HEK293 (cell line): ENCODE data around the gene FGD6.

Experiments
- CTCF ChIA-PET: fragments of 350-600 bp; formaldehyde crosslinking; extraction: SDS; loops from one replicate; lab custom pipeline; 2021; ENCODE audit warnings: antibody characterized with exemption; lab: Yijun Ruan, JAX
- POLR2A ChIA-PET: fragments of 300-600 bp; formaldehyde crosslinking; extraction: SDS; loops from one replicate; lab custom pipeline; 2020; ENCODE audit warnings: antibody characterized with exemption, inconsistent platforms; lab: Yijun Ruan, JAX
- H3K27ac ChIP-seq: fragments of 200-500 bp; sonication (Bioruptor generic); 2 replicates; pipeline ENCODE4 v1.5.1; 2014; ENCODE audit warnings: low read depth, low read length, control low read depth, inconsistent platforms; ENCODE audit errors: extremely low read depth
- H3K36me3 ChIP-seq, 2 experiments: fragments of 200-500 bp in 1 of 2; sonication (Bioruptor generic) in 1 of 2; 1 replicate in 1 of 2; 2 replicates in 1 of 2; pipeline ENCODE4 v1.5.1; 2014 to 2017; ENCODE audit warnings: inconsistent platforms in 2 of 2, low read length in 2 of 2; ENCODE audit not compliant: control insufficient read depth in 2 of 2, insufficient read depth in 1 of 2
- H3K4me1 ChIP-seq: fragments of 200-500 bp; sonication (Bioruptor generic); 2 replicates; pipeline ENCODE4 v1.5.1; 2014; ENCODE audit warnings: mild to moderate bottlenecking, low read length, inconsistent platforms; ENCODE audit not compliant: control insufficient read depth, insufficient read depth
- H3K4me3 ChIP-seq: 2 replicates; pipeline ENCODE4 v1.5.1; 2011; ENCODE audit warnings: low read depth, mild to moderate bottlenecking, control low read depth, low read length, moderate library complexity
- H3K9me3 ChIP-seq: fragments of 200-500 bp; sonication (Bioruptor generic); 2 replicates; pipeline ENCODE4 v1.5.1; 2014; ENCODE audit warnings: low read depth, low read length, inconsistent platforms; ENCODE audit not compliant: control insufficient read depth, insufficient read depth
- EGR2 ChIP-seq: fragments of 450-650 bp; formaldehyde crosslinking; IDR thresholded peaks from 2 replicates; pipeline ENCODE4 v1.5.1; 2016; ENCODE audit warnings: low read depth, missing biosample characterization, missing genetic modification characterization
- KLF10 ChIP-seq: fragments of 450-650 bp; IDR thresholded peaks from 2 replicates; pipeline ENCODE4 v1.5.1; 2018; ENCODE audit warnings: missing biosample characterization, mild to moderate bottlenecking, missing genetic modification characterization
- MEIS1 ChIP-seq: sonication (generic); formaldehyde crosslinking; IDR thresholded peaks from 2 replicates; pipeline ENCODE4 v1.8.1; 2022; ENCODE audit warnings: missing genetic modification reagents, mild to moderate bottlenecking, borderline replicate concordance
- YY2 ChIP-seq: fragments of 450-650 bp; formaldehyde crosslinking; IDR thresholded peaks from 2 replicates; pipeline ENCODE4 v1.5.1; 2016; ENCODE audit warnings: missing biosample characterization, missing genetic modification characterization
- ZBTB17 ChIP-seq: fragments of 450-650 bp; formaldehyde crosslinking; IDR thresholded peaks from 2 replicates; pipeline ENCODE4 v1.5.1; 2016; ENCODE audit warnings: missing biosample characterization, missing genetic modification characterization
- ZBTB48 ChIP-seq: fragments of 450-650 bp; formaldehyde crosslinking; IDR thresholded peaks from 2 replicates; pipeline ENCODE4 v1.5.1; 2016; ENCODE audit warnings: missing biosample characterization, missing genetic modification characterization
- ZFHX2 ChIP-seq: fragments of 450-650 bp; formaldehyde crosslinking; conservative IDR thresholded peaks from 2 replicates; pipeline ENCODE4 v1.5.1; 2016; ENCODE audit warnings: missing biosample characterization, missing genetic modification characterization
- ZNF114 ChIP-seq: fragments of 450-650 bp; formaldehyde crosslinking; IDR thresholded peaks from 2 replicates; pipeline ENCODE4 v1.5.0; 2017; ENCODE audit warnings: missing biosample characterization, missing genetic modification characterization
- ZNF133 ChIP-seq: fragments of 450-650 bp; formaldehyde crosslinking; IDR thresholded peaks from 2 replicates; pipeline ENCODE4 v1.5.1; 2016; ENCODE audit warnings: missing biosample characterization, missing genetic modification characterization
- ZNF175 ChIP-seq: fragments of 450-650 bp; formaldehyde crosslinking; IDR thresholded peaks from 2 replicates; pipeline ENCODE4 v1.5.1; 2016; ENCODE audit warnings: missing biosample characterization, missing genetic modification characterization
- ZNF48 ChIP-seq: fragments of 450-650 bp; formaldehyde crosslinking; IDR thresholded peaks from 2 replicates; pipeline ENCODE4 v1.5.1; 2016; ENCODE audit warnings: missing biosample characterization, missing genetic modification characterization
- ZNF555 ChIP-seq: fragments of 450-650 bp; formaldehyde crosslinking; conservative IDR thresholded peaks from 2 replicates; pipeline ENCODE4 v1.5.1; 2017; ENCODE audit warnings: missing biosample characterization, mild to moderate bottlenecking, missing genetic modification characterization, inconsistent platforms
- ZNF596 ChIP-seq: fragments of 450-650 bp; IDR thresholded peaks from 2 replicates; pipeline ENCODE4 v1.5.0; 2018; ENCODE audit warnings: missing biosample characterization, mild to moderate bottlenecking, missing genetic modification characterization, moderate library complexity
- ZNF621 ChIP-seq: fragments of 450-650 bp; formaldehyde crosslinking; IDR thresholded peaks from 2 replicates; pipeline ENCODE4 v1.5.1; 2017; ENCODE audit warnings: missing biosample characterization, missing genetic modification characterization
- ZNF629 ChIP-seq: fragments of 450-650 bp; formaldehyde crosslinking; IDR thresholded peaks from 2 replicates; pipeline ENCODE4 v1.5.1; 2017; ENCODE audit warnings: missing biosample characterization, missing genetic modification characterization
- ZNF76 ChIP-seq: fragments of 450-650 bp; formaldehyde crosslinking; IDR thresholded peaks from 2 replicates; pipeline ENCODE4; 2016; ENCODE audit warnings: low read depth, missing biosample characterization, missing genetic modification characterization, borderline replicate concordance
- ZNF792 ChIP-seq: fragments of 450-650 bp; formaldehyde crosslinking; IDR thresholded peaks from 2 replicates; pipeline ENCODE4 v1.5.1; 2016; ENCODE audit warnings: missing biosample characterization, missing genetic modification characterization
- TF ChIP-seq, protein P1 (sequence below): fragments of 450-650 bp; formaldehyde crosslinking; IDR thresholded peaks from 2 replicates; pipeline ENCODE4 v1.5.1; 2016; ENCODE audit warnings: missing biosample characterization, missing genetic modification characterization
- TF ChIP-seq, protein P2 (sequence below): fragments of 450-650 bp; formaldehyde crosslinking; IDR thresholded peaks from 2 replicates; pipeline ENCODE4 v1.5.1; 2016; ENCODE audit warnings: missing biosample characterization, missing genetic modification characterization, borderline replicate concordance
- TF ChIP-seq, protein P3 (sequence below): fragments of 450-650 bp; formaldehyde crosslinking; IDR thresholded peaks from 2 replicates; pipeline ENCODE4 v1.5.1; 2016; ENCODE audit warnings: missing biosample characterization, missing genetic modification characterization, low read depth

FGD6 gene

DNA sequence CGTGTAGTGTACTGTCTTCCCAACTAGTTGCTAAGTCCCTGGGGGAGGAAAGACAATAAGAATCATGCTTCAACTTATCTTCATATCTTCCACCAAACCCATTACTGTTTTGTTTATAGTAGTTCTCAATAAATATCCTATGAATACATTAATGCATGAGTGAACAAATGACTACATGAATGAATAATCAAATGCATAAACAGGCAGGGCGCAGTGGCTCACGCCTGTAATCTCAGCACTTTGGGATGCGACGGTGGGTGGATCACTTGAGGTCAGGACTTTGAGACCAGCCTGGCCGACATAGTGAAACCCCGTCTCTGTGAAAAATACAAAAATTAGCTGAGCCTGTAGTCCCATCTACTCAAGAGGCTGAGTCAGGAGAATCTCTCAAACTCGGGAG, 111.7 kb downstream of the FGD6 start (continued):
- TF ChIP-seq, protein P1, sequence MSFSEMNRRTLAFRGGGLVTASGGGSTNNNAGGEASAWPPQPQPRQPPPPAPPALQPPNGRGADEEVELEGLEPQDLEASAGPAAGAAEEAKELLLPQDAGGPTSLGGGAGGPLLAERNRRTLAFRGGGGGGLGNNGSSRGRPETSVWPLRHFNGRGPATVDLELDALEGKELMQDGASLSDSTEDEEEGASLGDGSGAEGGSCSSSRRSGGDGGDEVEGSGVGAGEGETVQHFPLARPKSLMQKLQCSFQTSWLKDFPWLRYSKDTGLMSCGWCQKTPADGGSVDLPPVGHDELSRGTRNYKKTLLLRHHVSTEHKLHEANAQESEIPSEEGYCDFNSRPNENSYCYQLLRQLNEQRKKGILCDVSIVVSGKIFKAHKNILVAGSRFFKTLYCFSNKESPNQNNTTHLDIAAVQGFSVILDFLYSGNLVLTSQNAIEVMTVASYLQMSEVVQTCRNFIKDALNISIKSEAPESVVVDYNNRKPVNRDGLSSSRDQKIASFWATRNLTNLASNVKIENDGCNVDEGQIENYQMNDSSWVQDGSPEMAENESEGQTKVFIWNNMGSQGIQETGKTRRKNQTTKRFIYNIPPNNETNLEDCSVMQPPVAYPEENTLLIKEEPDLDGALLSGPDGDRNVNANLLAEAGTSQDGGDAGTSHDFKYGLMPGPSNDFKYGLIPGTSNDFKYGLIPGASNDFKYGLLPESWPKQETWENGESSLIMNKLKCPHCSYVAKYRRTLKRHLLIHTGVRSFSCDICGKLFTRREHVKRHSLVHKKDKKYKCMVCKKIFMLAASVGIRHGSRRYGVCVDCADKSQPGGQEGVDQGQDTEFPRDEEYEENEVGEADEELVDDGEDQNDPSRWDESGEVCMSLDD = no peak
- TF ChIP-seq, protein P2, sequence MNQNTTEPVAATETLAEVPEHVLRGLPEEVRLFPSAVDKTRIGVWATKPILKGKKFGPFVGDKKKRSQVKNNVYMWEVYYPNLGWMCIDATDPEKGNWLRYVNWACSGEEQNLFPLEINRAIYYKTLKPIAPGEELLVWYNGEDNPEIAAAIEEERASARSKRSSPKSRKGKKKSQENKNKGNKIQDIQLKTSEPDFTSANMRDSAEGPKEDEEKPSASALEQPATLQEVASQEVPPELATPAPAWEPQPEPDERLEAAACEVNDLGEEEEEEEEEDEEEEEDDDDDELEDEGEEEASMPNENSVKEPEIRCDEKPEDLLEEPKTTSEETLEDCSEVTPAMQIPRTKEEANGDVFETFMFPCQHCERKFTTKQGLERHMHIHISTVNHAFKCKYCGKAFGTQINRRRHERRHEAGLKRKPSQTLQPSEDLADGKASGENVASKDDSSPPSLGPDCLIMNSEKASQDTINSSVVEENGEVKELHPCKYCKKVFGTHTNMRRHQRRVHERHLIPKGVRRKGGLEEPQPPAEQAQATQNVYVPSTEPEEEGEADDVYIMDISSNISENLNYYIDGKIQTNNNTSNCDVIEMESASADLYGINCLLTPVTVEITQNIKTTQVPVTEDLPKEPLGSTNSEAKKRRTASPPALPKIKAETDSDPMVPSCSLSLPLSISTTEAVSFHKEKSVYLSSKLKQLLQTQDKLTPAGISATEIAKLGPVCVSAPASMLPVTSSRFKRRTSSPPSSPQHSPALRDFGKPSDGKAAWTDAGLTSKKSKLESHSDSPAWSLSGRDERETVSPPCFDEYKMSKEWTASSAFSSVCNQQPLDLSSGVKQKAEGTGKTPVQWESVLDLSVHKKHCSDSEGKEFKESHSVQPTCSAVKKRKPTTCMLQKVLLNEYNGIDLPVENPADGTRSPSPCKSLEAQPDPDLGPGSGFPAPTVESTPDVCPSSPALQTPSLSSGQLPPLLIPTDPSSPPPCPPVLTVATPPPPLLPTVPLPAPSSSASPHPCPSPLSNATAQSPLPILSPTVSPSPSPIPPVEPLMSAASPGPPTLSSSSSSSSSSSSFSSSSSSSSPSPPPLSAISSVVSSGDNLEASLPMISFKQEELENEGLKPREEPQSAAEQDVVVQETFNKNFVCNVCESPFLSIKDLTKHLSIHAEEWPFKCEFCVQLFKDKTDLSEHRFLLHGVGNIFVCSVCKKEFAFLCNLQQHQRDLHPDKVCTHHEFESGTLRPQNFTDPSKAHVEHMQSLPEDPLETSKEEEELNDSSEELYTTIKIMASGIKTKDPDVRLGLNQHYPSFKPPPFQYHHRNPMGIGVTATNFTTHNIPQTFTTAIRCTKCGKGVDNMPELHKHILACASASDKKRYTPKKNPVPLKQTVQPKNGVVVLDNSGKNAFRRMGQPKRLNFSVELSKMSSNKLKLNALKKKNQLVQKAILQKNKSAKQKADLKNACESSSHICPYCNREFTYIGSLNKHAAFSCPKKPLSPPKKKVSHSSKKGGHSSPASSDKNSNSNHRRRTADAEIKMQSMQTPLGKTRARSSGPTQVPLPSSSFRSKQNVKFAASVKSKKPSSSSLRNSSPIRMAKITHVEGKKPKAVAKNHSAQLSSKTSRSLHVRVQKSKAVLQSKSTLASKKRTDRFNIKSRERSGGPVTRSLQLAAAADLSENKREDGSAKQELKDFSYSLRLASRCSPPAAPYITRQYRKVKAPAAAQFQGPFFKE = no peak

DNA sequence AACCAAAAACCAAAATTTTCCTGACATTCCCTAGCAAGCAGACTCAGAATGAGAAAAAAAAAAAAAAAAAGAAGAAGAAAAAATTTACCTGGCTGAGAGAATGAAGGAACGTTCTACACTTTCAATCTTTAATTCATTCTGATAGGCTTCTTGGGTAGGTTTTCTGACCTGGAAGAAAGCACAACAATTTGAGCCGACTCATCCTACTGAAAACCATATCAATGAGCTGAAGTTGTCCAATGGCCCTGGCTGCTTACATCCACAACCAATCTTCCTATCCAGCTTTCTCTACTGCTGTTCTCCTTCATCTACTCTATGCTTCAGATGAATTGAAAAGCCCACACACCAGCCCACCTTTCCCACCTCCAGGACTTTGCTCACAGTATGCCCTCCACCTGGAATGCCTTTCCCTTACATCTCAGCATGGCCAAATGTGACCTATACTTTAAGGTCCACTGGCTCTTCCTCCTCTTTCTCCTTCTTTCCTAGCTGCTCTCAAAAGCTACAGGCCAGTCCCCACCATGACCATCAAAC, 112.3 kb downstream of the FGD6 start:
- Histone ChIP-seq H3K4me3 (no peak overlapping the region), H3K4me1 (peaks cover 9% of the 10 kb centered on the region), H3K27ac (no peak overlapping the region), H3K36me3 (no peaks in the 10 kb centered on the region), H3K9me3 (no peaks in the 10 kb centered on the region)
- ChIA-PET POLR2A (interaction anchor here (1.3 kb wide), 1 partner anchor 32 kb away, joined by 3 read pairs; the partner anchor contains the start of gene NR2C1), CTCF (interaction anchor here (0.7 to 3.2 kb wide), 3 partner anchors 12 to 32 kb away, joined by 6 to 10 read pairs (median 10); partner anchors contain the start of gene NR2C1)
- TF ChIP-seq EGR2 (tag by site-specific recombination) (peak; percentile 62; the same call in 1 of the 2 replicates), ZFHX2 (tag by site-specific recombination) (peak; percentile 67), MEIS1 (CRISPR knock-in tag) (no peak), ZBTB48 (tag by site-specific recombination) (no peak)

DNA sequence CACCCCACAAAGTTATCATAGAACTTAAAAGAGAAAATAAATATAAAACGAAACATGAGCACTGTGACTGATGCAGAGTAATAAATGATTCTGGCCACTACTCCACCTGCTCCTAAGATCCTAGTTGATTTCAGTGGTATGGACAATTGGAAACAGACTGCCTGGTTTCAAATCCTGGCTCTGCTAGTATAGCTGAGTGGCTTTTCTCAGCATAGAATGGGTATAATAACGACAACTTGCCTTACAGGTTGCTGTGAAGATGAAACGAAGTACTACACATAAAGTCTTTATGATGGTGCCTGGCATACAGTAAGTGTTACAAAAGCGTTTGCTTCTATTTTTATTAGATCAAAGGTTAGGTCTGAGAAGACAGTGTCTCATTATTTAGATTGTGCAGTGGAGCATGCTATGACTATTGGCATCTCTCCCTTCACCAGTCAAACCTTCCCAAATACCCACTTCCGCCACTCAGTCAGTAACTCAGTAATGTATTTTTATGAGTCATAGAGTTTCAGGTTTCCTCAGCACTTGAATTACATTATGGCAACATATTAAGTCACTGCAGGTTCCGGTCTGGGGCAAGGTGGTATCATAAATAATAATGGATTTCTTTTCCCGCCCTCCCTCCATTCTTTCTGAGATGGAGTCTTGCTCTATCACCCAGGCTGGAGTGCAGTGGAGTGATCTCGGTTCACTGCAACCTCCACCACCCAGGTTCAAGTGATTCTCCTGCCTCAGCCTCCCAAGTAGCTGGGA, 114.2 kb downstream of the FGD6 start:
- ChIA-PET CTCF (interaction anchor here (3.2 kb wide), 1 partner anchor 30 kb away, joined by 10 read pairs; the partner anchor contains the start of gene NR2C1), POLR2A (interaction anchor here (0.9 kb wide), 1 partner anchor 30 kb away, joined by 3 read pairs; no protein-coding TSS in a partner anchor)
- H3K9me3 ChIP-seq = no peaks in the 10 kb centered on the region
- no peak overlapping the region; the same call in 1 of the 2 replicates for H3K4me3 ChIP-seq
- H3K36me3 ChIP-seq = no peaks in the 10 kb centered on the region
- peak overlapping the region; percentile 63 for H3K27ac ChIP-seq
- peaks cover 9% of the 10 kb centered on the region for H3K4me1 ChIP-seq
- TF ChIP-seq YY2 (tag by site-specific recombination) (peak; percentile 73), ZBTB17 (tag by site-specific recombination) (peak; percentile 89), ZNF114 (no peak), ZNF175 (tag by site-specific recombination) (no peak), ZNF629 (tag by site-specific recombination) (peak; percentile 97), ZNF133 (tag by site-specific recombination) (no peak), ZNF596 (tag by site-specific recombination) (peak; percentile 64), ZNF48 (tag by site-specific recombination) (no peak), ZNF621 (tag by site-specific recombination) (no peak), ZNF792 (tag by site-specific recombination) (peak; percentile 70; the same call in 1 of the 2 replicates), ZNF76 (tag by site-specific recombination) (peak; percentile 64; the same call in 1 of the 2 replicates), ZNF555 (tag by site-specific recombination) (no peak), KLF10 (peak; percentile 78)
- TF ChIP-seq, protein P3, sequence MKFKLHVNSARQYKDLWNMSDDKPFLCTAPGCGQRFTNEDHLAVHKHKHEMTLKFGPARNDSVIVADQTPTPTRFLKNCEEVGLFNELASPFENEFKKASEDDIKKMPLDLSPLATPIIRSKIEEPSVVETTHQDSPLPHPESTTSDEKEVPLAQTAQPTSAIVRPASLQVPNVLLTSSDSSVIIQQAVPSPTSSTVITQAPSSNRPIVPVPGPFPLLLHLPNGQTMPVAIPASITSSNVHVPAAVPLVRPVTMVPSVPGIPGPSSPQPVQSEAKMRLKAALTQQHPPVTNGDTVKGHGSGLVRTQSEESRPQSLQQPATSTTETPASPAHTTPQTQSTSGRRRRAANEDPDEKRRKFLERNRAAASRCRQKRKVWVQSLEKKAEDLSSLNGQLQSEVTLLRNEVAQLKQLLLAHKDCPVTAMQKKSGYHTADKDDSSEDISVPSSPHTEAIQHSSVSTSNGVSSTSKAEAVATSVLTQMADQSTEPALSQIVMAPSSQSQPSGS (tag by site-specific recombination) = peak; percentile 88
